GM23338 (cell line): ENCODE data around the gene IL19. TPM values are rescaled to one million over a fixed set of nuclear protein-coding genes. Genes with fewer than 3 reads are reported as not detected.
A peak's percentile ranks its signal among the peaks of the same experiment; 100 is the strongest.

Experiments used
- ATAC-seq: fragments of 200-7000 bp; cut with Tn5 transposase; 3 replicates; pipeline ENCODE4 v1.9.1; 2020
- DNase-seq: peaks from one replicate; pipeline ENCODE4 v3.0.0-alpha.2; 2015; ENCODE audit warnings: low spot score
- H2AFZ ChIP-seq: fragments of 200-600 bp; sonication (generic); 2 replicates; pipeline ENCODE4 v1.8.0; 2016; ENCODE audit warnings: antibody characterized with exemption, mild to moderate bottlenecking, moderate library complexity
- H3F3A ChIP-seq: fragments of 200-600 bp; sonication (generic); replicated peaks from 2 replicates; pipeline ENCODE4 v1.8.0; 2017; ENCODE audit warnings: antibody characterized with exemption, mixed run types, low read depth
- H3K27ac ChIP-seq: fragments of 200-600 bp; sonication (generic); 2 replicates; pipeline ENCODE4 v1.6.1; 2016; ENCODE audit warnings: low read depth
- H3K27me3 ChIP-seq: fragments of 200-600 bp; sonication (generic); 2 replicates; pipeline ENCODE4 v1.8.0; 2016; ENCODE audit warnings: mild to moderate bottlenecking, mixed run types, moderate library complexity; ENCODE audit not compliant: insufficient read depth
- H3K36me3 ChIP-seq: fragments of 200-600 bp; sonication (generic); 2 replicates; pipeline ENCODE4 v1.8.0; 2016; ENCODE audit warnings: mild to moderate bottlenecking; ENCODE audit not compliant: insufficient read depth
- H3K4me1 ChIP-seq: fragments of 200-600 bp; sonication (generic); 2 replicates; pipeline ENCODE4 v1.8.0; 2016; ENCODE audit warnings: mild to moderate bottlenecking, moderate library complexity; ENCODE audit not compliant: insufficient read depth
- H3K4me2 ChIP-seq: fragments of 200-600 bp; sonication (generic); 2 replicates; pipeline ENCODE4 v1.7.1; 2017; ENCODE audit warnings: mixed run types
- H3K4me3 ChIP-seq: fragments of 200-600 bp; sonication (generic); 2 replicates; pipeline ENCODE4 v1.6.1; 2016; ENCODE audit warnings: mixed run types
- H3K79me2 ChIP-seq: fragments of 200-600 bp; sonication (generic); replicated peaks from 2 replicates; pipeline ENCODE4 v1.8.0; 2017; ENCODE audit warnings: mild to moderate bottlenecking; ENCODE audit not compliant: insufficient read depth
- H3K9me2 ChIP-seq: fragments of 200-600 bp; sonication (generic); 2 replicates; pipeline ENCODE4 v1.8.0; 2017; ENCODE audit not compliant: insufficient read depth
- H4K20me1 ChIP-seq: fragments of 200-600 bp; sonication (generic); replicated peaks from 2 replicates; pipeline ENCODE4 v1.8.0; 2017; ENCODE audit warnings: mild to moderate bottlenecking; ENCODE audit not compliant: insufficient read depth
- H3K27ac Mint-ChIP-seq: 2 replicates; pipeline ENCODE4 v1.8.0; 2020; ENCODE audit warnings: inconsistent platforms, mild to moderate bottlenecking, moderate library complexity, mixed read lengths
- H3K27me3 Mint-ChIP-seq: 3 replicates; pipeline ENCODE4 v1.8.0; 2022; ENCODE audit warnings: low read depth, mild to moderate bottlenecking, moderate library complexity, mixed read lengths, inconsistent platforms; ENCODE audit not compliant: insufficient read depth, poor library complexity
- H3K36me3 Mint-ChIP-seq: 3 replicates; pipeline ENCODE4 v1.8.0; 2021; ENCODE audit warnings: low read depth, mild to moderate bottlenecking, inconsistent platforms, moderate library complexity, mixed read lengths
- H3K4me1 Mint-ChIP-seq: 3 replicates; pipeline ENCODE4 v1.8.0; 2020; ENCODE audit warnings: mild to moderate bottlenecking, inconsistent platforms, mixed read lengths
- H3K4me3 Mint-ChIP-seq: 3 replicates; pipeline ENCODE4 v1.8.0; 2021; ENCODE audit warnings: moderate library complexity, mild to moderate bottlenecking, inconsistent platforms, mixed read lengths
- H3K9me3 Mint-ChIP-seq: 3 replicates; pipeline ENCODE4 v1.8.0; 2020; ENCODE audit warnings: moderate library complexity, mild to moderate bottlenecking, inconsistent platforms, mixed read lengths
- CREB1 ChIP-seq: fragments of 250-450 bp; sonication (Bioruptor Pico); IDR thresholded peaks from 2 replicates; pipeline ENCODE4 v1.5.0; 2020; ENCODE audit warnings: low read depth, mild to moderate bottlenecking, moderate library complexity
- JUNB ChIP-seq: IDR thresholded peaks from one replicate; pipeline ENCODE4 v1.6.1; 2016; ENCODE audit warnings: antibody characterized with exemption; ENCODE audit not compliant: unreplicated experiment
- polyA plus RNA-seq: library from polyadenylated mRNA; unstranded; fragments of >200 nt; fragmentation: Nextera tagmentation; extraction: Ambion mirVana; gene quantifications from 2 replicates; pipeline ENCODE4 v1.2.1, GENCODE V29; 2016
- total RNA-seq: library from RNA; depleted of rRNA; stranded (reverse); fragments of >200 nt; shearing (Covaris generic); gene quantifications from 2 replicates; pipeline ENCODE4 v1.2.3, GENCODE V29; 2014
- TF ChIP-seq, protein P1 (sequence below), 2 experiments: fragments of 200-600 bp in 1 of 2; sonication (generic) in 1 of 2; conservative IDR thresholded peaks; 2 replicates each; pipeline versions ENCODE4 v1.5.1 to v1.6.1; 2016 to 2017; ENCODE audit warnings: antibody characterized with exemption in 2 of 2, low read depth in 2 of 2, mild to moderate bottlenecking in 2 of 2, moderate library complexity in 1 of 2
- TF ChIP-seq, protein P2 (sequence below): fragments of 250-450 bp; sonication (Bioruptor Pico); IDR thresholded peaks from 2 replicates; pipeline ENCODE4 v1.5.0; 2020; ENCODE audit warnings: mild to moderate bottlenecking, moderate library complexity

IL19 gene
- total and polyA plus RNA-seq, 2 experiments from 2014 or later: not detected

DNA sequence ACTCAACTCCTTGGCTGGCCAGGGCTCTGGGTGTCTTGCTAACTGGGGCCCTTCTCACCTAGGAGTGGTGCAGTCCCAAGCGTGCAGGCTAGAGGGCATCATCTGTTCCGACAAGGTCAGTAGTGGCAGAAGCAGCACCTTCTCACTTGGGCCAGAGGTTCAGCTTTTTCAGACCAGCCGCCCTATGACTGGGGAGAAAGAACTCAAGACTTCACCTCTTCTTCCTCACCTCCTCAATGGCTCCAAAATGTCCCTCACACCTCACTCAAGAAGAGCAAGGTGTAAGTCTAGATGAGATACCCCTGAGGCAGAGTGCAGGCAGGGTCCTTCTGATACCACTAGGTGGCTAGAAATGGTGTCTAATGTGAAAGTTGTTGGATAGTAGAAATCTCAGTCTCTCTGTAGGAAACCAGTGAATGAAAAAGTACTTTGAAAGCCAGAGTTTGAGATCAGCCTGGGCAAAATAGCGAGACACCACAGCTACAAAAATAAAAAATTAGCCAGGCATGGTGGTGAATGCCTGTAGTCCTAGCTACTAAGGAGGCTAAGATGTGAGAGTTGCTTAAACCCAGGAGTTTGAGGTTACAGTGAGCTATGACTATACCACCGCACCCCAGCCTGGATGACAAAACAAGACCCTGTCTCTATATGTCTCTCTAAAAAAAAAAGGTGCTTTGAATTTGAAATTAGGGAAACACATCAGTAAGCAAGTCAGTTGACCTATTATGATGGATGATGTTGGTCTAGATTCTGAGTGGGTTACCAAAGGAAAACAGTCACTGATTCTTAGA, 86.3 kb downstream of the IL19 start:
- H3K4me1 ChIP-seq: no peaks in the 10 kb centered on the region
- H4K20me1 ChIP-seq: no peaks in the 10 kb centered on the region
- H2AFZ ChIP-seq: no peak overlapping the region
- no peak overlapping the region for H3K27ac ChIP-seq
- H3K79me2 ChIP-seq: no peaks in the 10 kb centered on the region
- H3K9me2 ChIP-seq: no peaks in the 10 kb centered on the region
- no peaks in the 10 kb centered on the region for H3K36me3 ChIP-seq
- Mint-ChIP-seq H3K36me3 (no peaks in the 10 kb centered on the region), H3K27me3 (peaks cover 2% of the 10 kb centered on the region), H3K9me3 (peaks cover 13% of the 10 kb centered on the region), H3K27ac (no peak overlapping the region), H3K4me3 (no peak overlapping the region), H3K4me1 (no peaks in the 10 kb centered on the region)
- H3K4me2 ChIP-seq: no peak overlapping the region
- no peak overlapping the region for H3K4me3 ChIP-seq
- TF ChIP-seq, protein P1, sequence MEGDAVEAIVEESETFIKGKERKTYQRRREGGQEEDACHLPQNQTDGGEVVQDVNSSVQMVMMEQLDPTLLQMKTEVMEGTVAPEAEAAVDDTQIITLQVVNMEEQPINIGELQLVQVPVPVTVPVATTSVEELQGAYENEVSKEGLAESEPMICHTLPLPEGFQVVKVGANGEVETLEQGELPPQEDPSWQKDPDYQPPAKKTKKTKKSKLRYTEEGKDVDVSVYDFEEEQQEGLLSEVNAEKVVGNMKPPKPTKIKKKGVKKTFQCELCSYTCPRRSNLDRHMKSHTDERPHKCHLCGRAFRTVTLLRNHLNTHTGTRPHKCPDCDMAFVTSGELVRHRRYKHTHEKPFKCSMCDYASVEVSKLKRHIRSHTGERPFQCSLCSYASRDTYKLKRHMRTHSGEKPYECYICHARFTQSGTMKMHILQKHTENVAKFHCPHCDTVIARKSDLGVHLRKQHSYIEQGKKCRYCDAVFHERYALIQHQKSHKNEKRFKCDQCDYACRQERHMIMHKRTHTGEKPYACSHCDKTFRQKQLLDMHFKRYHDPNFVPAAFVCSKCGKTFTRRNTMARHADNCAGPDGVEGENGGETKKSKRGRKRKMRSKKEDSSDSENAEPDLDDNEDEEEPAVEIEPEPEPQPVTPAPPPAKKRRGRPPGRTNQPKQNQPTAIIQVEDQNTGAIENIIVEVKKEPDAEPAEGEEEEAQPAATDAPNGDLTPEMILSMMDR (conservative IDR thresholded peaks at IDR 0.05; ENCODE audit: low read depth in 2 of 2): peak; percentile 47 to 73
- TF ChIP-seq JUNB: no peak
- peak; percentile 46 for DNase-seq
- H3F3A ChIP-seq: no peaks in the 10 kb centered on the region
- peak; percentile 76 for ATAC-seq
- H3K27me3 ChIP-seq: no peaks in the 10 kb centered on the region

DNA sequence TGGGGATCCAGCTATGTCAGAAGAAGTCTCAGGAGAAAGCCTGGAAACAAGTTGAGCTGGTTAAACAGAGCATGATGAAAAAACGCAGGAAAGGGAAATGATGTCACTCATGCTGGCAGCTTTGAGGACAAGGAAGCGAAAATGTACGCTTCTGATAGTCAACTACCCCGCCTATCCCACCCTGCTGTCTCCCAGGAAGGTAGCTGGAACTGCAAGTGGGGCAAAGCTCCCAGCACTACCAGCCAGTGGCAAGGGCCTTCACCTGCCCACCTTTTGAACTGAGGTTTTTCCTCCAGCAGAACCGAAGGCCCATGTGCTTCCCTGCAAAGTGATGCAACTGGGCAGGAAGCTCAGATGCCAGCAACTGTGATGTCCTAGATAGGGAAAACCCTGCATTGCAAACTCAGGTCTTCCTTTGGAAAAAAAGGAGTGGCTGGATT, 88.5 kb downstream of the IL19 start:
- TF ChIP-seq CREB1 (CRISPR knock-in tag): no peak
- TF ChIP-seq, protein P2, sequence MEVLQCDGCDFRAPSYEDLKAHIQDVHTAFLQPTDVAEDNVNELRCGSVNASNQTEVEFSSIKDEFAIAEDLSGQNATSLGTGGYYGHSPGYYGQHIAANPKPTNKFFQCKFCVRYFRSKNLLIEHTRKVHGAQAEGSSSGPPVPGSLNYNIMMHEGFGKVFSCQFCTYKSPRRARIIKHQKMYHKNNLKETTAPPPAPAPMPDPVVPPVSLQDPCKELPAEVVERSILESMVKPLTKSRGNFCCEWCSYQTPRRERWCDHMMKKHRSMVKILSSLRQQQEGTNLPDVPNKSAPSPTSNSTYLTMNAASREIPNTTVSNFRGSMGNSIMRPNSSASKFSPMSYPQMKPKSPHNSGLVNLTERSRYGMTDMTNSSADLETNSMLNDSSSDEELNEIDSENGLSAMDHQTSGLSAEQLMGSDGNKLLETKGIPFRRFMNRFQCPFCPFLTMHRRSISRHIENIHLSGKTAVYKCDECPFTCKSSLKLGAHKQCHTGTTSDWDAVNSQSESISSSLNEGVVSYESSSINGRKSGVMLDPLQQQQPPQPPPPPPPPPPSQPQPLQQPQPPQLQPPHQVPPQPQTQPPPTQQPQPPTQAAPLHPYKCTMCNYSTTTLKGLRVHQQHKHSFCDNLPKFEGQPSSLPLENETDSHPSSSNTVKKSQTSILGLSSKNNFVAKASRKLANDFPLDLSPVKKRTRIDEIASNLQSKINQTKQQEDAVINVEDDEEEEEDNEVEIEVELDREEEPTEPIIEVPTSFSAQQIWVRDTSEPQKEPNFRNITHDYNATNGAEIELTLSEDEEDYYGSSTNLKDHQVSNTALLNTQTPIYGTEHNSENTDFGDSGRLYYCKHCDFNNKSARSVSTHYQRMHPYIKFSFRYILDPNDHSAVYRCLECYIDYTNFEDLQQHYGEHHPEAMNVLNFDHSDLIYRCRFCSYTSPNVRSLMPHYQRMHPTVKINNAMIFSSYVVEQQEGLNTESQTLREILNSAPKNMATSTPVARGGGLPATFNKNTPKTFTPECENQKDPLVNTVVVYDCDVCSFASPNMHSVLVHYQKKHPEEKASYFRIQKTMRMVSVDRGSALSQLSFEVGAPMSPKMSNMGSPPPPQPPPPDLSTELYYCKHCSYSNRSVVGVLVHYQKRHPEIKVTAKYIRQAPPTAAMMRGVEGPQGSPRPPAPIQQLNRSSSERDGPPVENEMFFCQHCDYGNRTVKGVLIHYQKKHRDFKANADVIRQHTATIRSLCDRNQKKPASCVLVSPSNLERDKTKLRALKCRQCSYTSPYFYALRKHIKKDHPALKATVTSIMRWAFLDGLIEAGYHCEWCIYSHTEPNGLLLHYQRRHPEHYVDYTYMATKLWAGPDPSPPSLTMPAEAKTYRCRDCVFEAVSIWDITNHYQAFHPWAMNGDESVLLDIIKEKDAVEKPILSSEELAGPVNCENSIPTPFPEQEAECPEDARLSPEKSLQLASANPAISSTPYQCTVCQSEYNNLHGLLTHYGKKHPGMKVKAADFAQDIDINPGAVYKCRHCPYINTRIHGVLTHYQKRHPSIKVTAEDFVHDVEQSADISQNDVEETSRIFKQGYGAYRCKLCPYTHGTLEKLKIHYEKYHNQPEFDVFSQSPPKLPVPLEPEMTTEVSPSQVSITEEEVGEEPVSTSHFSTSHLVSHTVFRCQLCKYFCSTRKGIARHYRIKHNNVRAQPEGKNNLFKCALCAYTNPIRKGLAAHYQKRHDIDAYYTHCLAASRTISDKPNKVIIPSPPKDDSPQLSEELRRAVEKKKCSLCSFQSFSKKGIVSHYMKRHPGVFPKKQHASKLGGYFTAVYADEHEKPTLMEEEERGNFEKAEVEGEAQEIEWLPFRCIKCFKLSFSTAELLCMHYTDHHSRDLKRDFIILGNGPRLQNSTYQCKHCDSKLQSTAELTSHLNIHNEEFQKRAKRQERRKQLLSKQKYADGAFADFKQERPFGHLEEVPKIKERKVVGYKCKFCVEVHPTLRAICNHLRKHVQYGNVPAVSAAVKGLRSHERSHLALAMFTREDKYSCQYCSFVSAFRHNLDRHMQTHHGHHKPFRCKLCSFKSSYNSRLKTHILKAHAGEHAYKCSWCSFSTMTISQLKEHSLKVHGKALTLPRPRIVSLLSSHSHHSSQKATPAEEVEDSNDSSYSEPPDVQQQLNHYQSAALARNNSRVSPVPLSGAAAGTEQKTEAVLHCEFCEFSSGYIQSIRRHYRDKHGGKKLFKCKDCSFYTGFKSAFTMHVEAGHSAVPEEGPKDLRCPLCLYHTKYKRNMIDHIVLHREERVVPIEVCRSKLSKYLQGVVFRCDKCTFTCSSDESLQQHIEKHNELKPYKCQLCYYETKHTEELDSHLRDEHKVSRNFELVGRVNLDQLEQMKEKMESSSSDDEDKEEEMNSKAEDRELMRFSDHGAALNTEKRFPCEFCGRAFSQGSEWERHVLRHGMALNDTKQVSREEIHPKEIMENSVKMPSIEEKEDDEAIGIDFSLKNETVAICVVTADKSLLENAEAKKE: no peak
- H3K27ac Mint-ChIP-seq: no peak overlapping the region
- H3K36me3 Mint-ChIP-seq: no peaks in the 10 kb centered on the region
- Histone ChIP-seq H4K20me1 (no peaks in the 10 kb centered on the region), H3K4me1 (no peaks in the 10 kb centered on the region), H3K79me2 (no peaks in the 10 kb centered on the region), H3K4me3 (no peak overlapping the region), H3F3A (no peaks in the 10 kb centered on the region), H3K36me3 (no peaks in the 10 kb centered on the region), H3K27me3 (no peaks in the 10 kb centered on the region), H3K27ac (no peak overlapping the region), H2AFZ (peak overlapping the region; percentile 91), H3K9me2 (no peaks in the 10 kb centered on the region; the same call in 1 of the 2 replicates), H3K4me2 (no peak overlapping the region)
- no peak for ATAC-seq
- no peak overlapping the region for H3K4me3 Mint-ChIP-seq
- no peaks in the 10 kb centered on the region for H3K9me3 Mint-ChIP-seq
- H3K27me3 Mint-ChIP-seq: peaks cover 2% of the 10 kb centered on the region
- H3K4me1 Mint-ChIP-seq: no peaks in the 10 kb centered on the region
- DNase-seq: no peak
